ENCODE measurements around the gene COMTD1. TPM values are rescaled to one million over a fixed set of nuclear protein-coding genes. Genes with fewer than 3 reads are reported as not detected.

The COMTD1 gene
- total RNA-seq, 4 donors from 2014 or later: 6.7 to 29.0 (median 21.7) TPM

DNA sequence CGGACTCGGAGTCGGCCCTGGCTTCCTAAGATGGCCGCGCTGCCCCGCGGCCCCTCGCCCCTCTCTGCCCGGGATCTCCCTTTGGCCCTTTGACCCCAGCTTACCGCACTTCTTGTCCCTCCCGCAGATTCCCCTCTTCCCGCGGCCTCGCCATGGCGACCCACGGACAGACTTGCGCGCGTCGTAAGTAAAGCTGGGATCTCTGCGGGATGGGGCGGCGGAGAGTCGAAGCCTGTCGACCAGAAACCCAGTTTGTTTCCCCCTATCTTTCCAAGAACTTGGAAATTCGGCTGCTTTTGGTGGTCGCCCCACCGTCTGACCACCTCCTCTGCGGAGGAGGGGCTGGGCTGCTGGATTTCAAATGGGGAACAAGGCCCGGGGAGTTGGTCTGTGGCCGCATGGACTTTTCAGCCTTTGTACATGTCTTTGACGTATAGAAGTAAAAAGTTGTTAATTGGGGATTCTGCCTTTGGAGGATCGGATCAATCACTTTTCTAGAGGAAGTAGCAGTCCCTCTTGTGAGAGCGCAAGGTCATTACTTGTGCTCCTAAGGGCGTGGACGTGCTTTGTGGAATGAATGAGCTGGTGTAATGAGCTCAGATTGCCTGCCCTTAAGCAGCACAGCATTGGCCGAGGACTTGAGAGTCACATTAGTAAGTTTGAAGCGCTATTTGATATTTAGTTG is 24.6 kb downstream of the COMTD1 start:
- TF ChIP-seq, protein P1, sequence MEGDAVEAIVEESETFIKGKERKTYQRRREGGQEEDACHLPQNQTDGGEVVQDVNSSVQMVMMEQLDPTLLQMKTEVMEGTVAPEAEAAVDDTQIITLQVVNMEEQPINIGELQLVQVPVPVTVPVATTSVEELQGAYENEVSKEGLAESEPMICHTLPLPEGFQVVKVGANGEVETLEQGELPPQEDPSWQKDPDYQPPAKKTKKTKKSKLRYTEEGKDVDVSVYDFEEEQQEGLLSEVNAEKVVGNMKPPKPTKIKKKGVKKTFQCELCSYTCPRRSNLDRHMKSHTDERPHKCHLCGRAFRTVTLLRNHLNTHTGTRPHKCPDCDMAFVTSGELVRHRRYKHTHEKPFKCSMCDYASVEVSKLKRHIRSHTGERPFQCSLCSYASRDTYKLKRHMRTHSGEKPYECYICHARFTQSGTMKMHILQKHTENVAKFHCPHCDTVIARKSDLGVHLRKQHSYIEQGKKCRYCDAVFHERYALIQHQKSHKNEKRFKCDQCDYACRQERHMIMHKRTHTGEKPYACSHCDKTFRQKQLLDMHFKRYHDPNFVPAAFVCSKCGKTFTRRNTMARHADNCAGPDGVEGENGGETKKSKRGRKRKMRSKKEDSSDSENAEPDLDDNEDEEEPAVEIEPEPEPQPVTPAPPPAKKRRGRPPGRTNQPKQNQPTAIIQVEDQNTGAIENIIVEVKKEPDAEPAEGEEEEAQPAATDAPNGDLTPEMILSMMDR (IDR thresholded peaks at IDR 0.05; ENCODE audit: low read depth): no peak

DNA sequence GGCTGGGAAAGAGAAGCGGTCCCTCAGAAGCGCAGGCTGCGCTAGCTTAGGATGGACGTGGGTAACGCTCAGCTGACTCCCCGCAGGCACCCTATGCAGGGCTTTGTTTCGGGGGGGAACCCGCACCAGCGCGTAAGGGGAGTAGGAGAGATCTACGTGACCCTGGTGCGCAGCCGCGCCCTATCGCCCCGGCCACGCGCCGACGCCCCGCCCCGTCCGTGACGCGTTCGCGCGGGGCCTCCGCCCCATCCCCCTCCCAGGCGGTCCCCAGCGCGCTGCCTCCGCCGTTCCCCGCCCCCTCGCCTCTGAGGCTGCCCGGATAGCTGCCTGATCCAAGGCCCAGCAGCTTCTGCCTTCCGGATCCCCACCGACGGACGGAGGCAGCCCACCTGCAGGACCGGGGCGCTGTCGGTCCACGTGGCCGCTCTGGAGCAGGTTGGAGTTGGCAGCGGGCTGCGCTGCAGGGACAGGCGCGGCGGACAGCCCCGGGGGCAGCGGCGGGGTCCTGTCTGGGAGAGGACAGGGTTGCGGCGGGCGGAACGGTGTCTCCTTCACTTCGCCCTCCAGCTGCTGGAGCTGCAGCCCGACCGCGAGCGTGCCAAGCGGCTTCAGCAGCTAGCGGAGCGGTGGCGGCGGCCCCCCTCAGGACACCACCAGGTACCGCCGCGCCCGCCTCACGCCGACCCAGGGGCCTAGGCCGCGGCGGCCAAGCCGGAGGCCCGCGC is 25.3 kb downstream of the COMTD1 start, which contains the start of gene VDAC2:
VDAC2 (plus strand) TSS at position 515 of the 725 bp plus-strand sequence. CDS start 363 bp downstream, outside the sequence.
- TF ChIP-seq, protein P1 (IDR thresholded peaks at IDR 0.05; ENCODE audit: low read depth): no peak

DNA sequence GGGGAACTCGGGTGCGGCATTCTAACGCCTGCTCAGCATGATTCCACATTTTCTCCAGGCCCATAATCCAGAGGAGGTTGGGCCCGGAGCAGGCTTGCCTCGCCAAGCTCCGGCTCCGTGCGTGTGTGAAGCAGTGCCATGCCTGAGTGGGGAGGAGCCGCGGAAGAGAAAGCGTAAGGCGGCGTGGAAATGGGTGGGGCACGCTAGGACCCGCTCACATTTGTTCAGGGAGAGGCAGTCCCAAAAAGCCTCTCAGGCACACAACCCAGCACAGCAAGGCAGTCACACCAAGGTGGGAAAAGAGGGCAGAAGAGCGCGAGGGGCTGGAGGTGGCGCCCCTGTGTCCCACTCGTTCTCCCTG is 25.9 kb downstream of the COMTD1 start:
- TF ChIP-seq, protein P1 (IDR thresholded peaks at IDR 0.05; ENCODE audit: low read depth): no peak

DNA sequence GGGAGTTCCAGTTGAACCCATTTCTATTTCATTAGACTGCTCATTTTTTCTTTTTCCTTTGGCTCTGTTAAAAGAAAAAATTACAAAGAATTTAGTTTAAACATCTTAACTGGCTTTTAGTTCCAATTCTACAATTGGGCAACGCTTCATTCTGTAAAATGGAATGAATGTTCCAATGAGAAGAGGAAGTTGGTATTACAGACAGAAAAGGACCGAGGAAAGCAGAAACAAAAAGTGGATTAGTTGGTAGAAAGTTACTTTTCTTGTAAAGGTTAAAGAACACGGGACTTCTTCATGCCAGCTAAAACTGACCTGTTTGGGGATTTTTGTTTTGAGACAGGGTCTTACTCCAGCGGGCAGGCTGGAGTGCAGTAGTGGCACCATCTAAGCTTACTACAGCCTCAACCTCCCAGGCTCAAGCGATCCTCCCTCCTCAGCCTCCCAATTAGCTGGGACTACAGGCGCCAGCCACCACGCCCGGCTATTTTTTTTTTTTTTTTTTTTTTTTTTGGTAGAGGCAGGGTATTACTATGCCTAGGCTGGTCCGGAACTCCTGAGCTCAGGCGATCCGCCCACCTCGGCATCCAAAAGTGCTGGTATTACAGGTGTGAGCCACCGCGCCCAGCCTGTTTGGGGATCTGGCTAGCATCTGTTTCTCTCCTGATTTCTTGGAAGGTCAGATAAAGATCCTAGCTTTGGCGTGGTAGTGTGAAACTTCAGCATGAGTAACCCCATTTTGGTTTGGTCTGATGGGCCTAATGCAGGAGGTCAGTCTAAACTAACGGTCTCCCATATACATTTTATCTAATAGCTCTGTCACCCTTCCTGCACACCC is 26.5 kb downstream of the COMTD1 start:
- TF ChIP-seq, protein P1 (IDR thresholded peaks at IDR 0.05; ENCODE audit: low read depth): no peak

DNA sequence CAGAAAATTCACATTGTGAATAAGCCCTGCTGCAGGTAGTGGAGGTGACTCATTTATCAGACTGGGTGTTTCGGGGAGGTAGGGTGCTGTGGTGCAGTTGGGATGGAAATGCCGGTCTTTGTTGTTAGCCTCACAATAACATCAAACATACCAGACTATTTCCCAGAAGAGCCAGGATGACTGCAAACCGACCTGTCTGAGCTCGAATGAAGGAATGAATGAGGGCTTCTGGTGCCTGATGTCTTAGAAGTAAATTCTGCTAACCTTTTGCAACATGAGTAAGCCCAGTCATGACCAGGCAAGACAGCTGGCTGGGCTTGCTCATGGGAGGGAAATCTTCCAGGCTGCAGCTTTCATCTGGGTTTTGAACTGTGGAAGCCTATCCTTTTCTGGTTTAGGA is 27.6 kb downstream of the COMTD1 start:
- TF ChIP-seq, protein P1 (IDR thresholded peaks at IDR 0.05; ENCODE audit: low read depth): no peak

DNA sequence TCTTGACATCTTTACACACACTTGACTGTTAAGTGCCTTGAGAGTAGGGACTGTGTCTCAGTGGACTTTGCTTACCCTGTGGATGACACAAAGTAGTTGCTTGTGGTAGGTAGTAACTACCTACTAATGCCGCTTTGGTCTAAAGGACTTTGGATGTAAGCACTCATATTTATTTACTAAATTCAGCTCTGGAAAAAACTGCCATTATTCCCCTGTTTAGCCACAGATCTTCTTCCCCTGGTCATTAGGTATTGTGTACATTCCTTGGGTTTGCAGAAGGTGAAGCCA is 28.0 kb downstream of the COMTD1 start:
- TF ChIP-seq, protein P1 (IDR thresholded peaks at IDR 0.05; ENCODE audit: low read depth): no peak
